H1 (cell line): Measurements from ENCODE around the gene SPAAR.

Experiments
- BRCA1 ChIP-seq: IDR thresholded peaks from 2 replicates; pipeline ENCODE4 v1.6.1; 2012; ENCODE audit warnings: low read depth, low read length, improper control_type of control experiment
- CHD2 ChIP-seq: IDR thresholded peaks from 2 replicates; pipeline ENCODE4 v1.6.1; 2012; ENCODE audit warnings: low read length, improper control_type of control experiment
- EGR1 ChIP-seq: IDR thresholded peaks from 2 replicates; pipeline ENCODE4 v1.6.1; 2011; ENCODE audit warnings: low read depth, low read length, borderline replicate concordance
- EZH2 ChIP-seq: fragments of 200-600 bp; sonication (generic); IDR thresholded peaks from 2 replicates; pipeline ENCODE4 v1.7.1; 2012; ENCODE audit warnings: low read depth, mild to moderate bottlenecking, moderate library complexity, low read length, inconsistent platforms; ENCODE audit not compliant: severe bottlenecking
- GABPA ChIP-seq: IDR thresholded peaks from 2 replicates; pipeline ENCODE4 v1.6.1; 2011; ENCODE audit warnings: mild to moderate bottlenecking, low read length, moderate library complexity, borderline replicate concordance; ENCODE audit not compliant: insufficient read depth
- POLR2A ChIP-seq, 2 experiments: IDR thresholded peaks; 1 replicate in 1 of 2; 2 replicates in 1 of 2; pipeline ENCODE4 v1.6.1; 2011; ENCODE audit warnings: low read depth in 2 of 2, low read length in 2 of 2, mild to moderate bottlenecking in 2 of 2; ENCODE audit errors: control extremely low read depth in 1 of 2
- TBP ChIP-seq: IDR thresholded peaks from 2 replicates; pipeline ENCODE4 v1.6.1; 2011; ENCODE audit warnings: low read depth, low read length, improper control_type of control experiment
- TF ChIP-seq, protein P1 (sequence below), 3 experiments: IDR thresholded peaks; 1 replicate in 2 of 3; 2 replicates in 1 of 3; pipeline versions ENCODE4 v1.5.1 to v1.6.1; 2011; ENCODE audit warnings: low read length in 3 of 3, mild to moderate bottlenecking in 3 of 3, inconsistent platforms in 2 of 3, low read depth in 1 of 3, moderate library complexity in 1 of 3; ENCODE audit not compliant: insufficient read depth in 1 of 3; ENCODE audit errors: control extremely low read depth in 1 of 3
- TF ChIP-seq, protein P2 (sequence below): IDR thresholded peaks from 2 replicates; pipeline ENCODE4 v1.6.1; 2012; ENCODE audit warnings: inconsistent platforms
- TF ChIP-seq, protein P3 (sequence below): IDR thresholded peaks from 2 replicates; pipeline ENCODE4 v1.6.1; 2011; ENCODE audit warnings: low read depth, mild to moderate bottlenecking, low read length; ENCODE audit not compliant: insufficient read depth

DNA sequence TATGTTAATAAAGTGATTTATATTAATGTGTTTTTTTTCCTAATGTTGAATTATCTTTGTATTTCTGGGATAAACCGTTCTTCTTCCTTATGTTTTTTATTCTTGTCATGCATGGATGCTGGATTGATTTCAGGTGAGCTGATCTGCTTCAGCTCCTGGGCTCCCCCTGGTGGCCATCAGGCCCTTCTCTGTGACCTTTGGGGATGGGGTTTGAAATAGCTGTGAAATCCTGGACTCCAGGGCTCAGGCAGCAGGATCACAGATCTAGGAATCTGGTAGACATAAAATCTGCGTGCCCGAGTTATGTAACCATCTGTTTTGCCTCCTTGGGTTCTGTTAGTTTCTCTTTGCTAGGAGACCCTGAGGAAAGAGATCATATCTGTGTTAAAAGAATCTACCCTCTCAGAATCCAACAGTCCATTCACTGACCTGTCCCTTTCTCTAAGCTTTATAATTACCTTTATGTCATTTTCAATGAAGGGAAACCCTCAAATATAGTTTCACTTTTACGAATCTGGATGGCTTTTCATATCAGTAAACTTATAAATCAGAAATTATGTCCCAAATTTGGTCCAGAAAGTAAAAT, 26.9 kb upstream of the SPAAR start:
- TF ChIP-seq POLR2A (IDR thresholded peaks at IDR 0.05; ENCODE audit: control extremely low read depth in 1 of 2, low read depth in 2 of 2, low read length in 2 of 2) (no peak), TBP (no peak), EGR1 (no peak), EZH2 (no peak), CHD2 (no peak), BRCA1 (no peak), GABPA (no peak)
- TF ChIP-seq, protein P1, sequence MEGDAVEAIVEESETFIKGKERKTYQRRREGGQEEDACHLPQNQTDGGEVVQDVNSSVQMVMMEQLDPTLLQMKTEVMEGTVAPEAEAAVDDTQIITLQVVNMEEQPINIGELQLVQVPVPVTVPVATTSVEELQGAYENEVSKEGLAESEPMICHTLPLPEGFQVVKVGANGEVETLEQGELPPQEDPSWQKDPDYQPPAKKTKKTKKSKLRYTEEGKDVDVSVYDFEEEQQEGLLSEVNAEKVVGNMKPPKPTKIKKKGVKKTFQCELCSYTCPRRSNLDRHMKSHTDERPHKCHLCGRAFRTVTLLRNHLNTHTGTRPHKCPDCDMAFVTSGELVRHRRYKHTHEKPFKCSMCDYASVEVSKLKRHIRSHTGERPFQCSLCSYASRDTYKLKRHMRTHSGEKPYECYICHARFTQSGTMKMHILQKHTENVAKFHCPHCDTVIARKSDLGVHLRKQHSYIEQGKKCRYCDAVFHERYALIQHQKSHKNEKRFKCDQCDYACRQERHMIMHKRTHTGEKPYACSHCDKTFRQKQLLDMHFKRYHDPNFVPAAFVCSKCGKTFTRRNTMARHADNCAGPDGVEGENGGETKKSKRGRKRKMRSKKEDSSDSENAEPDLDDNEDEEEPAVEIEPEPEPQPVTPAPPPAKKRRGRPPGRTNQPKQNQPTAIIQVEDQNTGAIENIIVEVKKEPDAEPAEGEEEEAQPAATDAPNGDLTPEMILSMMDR (IDR thresholded peaks at IDR 0.05; ENCODE audit: control extremely low read depth in 1 of 3, insufficient read depth in 1 of 3, low read depth in 1 of 3, low read length in 3 of 3): peak; percentile 92 to 96 (median 95)
- TF ChIP-seq, protein P2, sequence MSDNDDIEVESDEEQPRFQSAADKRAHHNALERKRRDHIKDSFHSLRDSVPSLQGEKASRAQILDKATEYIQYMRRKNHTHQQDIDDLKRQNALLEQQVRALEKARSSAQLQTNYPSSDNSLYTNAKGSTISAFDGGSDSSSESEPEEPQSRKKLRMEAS: no peak
- TF ChIP-seq, protein P3, sequence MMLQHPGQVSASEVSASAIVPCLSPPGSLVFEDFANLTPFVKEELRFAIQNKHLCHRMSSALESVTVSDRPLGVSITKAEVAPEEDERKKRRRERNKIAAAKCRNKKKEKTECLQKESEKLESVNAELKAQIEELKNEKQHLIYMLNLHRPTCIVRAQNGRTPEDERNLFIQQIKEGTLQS: no peak
